ENCODE data around the gene CCDC6. TPM values are rescaled to one million over a fixed set of nuclear protein-coding genes. Genes with fewer than 3 reads are reported as not detected.
A peak's percentile ranks its signal among the peaks of the same experiment; 100 is the strongest.

The CCDC6 gene
- total and polyA plus RNA-seq, 9 of the 15 experiments (the other 6 are each of a cell fraction or from before 2014, with no cell fraction given) = 10.4 to 41.0 (median 20.9) TPM

DNA sequence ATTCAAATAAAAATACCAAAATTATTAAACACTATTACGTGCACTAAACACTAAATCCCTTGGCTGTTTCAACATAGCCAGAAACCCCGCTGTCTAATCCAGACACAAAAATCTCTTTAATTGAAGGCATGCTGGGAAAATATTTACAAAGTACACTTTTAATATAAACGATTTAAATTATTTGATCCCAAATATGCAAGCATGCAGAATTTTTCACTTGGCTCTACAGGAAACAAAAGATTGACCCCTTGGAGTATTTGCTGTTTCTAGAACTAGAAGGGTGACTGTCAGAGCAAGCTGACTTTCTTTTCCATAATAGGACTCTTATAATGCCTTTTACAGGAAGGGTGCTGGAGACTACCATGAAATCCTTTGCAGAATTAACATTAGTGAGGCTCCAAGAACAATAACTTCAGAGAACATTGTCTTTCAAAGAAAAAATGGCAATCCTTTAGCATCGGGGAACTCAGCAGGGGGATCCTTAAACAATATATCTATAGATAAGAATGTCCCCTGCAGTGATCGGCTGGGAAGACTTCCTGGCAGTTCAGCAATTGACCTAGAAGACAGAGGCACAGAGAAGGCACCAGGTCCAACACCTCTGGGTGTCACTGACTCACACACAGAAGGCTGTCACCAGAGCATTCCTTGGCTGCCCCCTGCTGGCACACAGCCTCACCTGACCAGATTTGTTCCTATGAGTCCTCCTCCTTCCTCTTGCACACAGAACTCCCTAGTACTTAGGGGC is 97.3 kb downstream of the CCDC6 start (continued):
- TF ChIP-seq, protein P1, sequence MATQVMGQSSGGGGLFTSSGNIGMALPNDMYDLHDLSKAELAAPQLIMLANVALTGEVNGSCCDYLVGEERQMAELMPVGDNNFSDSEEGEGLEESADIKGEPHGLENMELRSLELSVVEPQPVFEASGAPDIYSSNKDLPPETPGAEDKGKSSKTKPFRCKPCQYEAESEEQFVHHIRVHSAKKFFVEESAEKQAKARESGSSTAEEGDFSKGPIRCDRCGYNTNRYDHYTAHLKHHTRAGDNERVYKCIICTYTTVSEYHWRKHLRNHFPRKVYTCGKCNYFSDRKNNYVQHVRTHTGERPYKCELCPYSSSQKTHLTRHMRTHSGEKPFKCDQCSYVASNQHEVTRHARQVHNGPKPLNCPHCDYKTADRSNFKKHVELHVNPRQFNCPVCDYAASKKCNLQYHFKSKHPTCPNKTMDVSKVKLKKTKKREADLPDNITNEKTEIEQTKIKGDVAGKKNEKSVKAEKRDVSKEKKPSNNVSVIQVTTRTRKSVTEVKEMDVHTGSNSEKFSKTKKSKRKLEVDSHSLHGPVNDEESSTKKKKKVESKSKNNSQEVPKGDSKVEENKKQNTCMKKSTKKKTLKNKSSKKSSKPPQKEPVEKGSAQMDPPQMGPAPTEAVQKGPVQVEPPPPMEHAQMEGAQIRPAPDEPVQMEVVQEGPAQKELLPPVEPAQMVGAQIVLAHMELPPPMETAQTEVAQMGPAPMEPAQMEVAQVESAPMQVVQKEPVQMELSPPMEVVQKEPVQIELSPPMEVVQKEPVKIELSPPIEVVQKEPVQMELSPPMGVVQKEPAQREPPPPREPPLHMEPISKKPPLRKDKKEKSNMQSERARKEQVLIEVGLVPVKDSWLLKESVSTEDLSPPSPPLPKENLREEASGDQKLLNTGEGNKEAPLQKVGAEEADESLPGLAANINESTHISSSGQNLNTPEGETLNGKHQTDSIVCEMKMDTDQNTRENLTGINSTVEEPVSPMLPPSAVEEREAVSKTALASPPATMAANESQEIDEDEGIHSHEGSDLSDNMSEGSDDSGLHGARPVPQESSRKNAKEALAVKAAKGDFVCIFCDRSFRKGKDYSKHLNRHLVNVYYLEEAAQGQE (IDR thresholded peaks at IDR 0.05; ENCODE audit: borderline replicate concordance) = peak; percentile 69; the same call in 1 of the 2 replicates
- TF ChIP-seq, protein P1 (CRISPR knock-in tag; IDR thresholded peaks at IDR 0.05; ENCODE audit: low read depth) = no peak
- peak; percentile 46; the same call in 1 of the 2 replicates for TF ChIP-seq STAG1 (CRISPR knock-in tag; IDR thresholded peaks at IDR 0.05; ENCODE audit: borderline replicate concordance)
- 0 out of 2 replicates have a peak, but pooled peaks have one; percentile 10 for TF ChIP-seq MAFK (IDR thresholded peaks at IDR 0.05; ENCODE audit: low read length)
- TF ChIP-seq, protein P2, sequence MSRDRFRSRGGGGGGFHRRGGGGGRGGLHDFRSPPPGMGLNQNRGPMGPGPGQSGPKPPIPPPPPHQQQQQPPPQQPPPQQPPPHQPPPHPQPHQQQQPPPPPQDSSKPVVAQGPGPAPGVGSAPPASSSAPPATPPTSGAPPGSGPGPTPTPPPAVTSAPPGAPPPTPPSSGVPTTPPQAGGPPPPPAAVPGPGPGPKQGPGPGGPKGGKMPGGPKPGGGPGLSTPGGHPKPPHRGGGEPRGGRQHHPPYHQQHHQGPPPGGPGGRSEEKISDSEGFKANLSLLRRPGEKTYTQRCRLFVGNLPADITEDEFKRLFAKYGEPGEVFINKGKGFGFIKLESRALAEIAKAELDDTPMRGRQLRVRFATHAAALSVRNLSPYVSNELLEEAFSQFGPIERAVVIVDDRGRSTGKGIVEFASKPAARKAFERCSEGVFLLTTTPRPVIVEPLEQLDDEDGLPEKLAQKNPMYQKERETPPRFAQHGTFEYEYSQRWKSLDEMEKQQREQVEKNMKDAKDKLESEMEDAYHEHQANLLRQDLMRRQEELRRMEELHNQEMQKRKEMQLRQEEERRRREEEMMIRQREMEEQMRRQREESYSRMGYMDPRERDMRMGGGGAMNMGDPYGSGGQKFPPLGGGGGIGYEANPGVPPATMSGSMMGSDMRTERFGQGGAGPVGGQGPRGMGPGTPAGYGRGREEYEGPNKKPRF (IDR thresholded peaks at IDR 0.05; ENCODE audit: low read depth, low read length) = no peak
- no peak for TF ChIP-seq HCFC1 (IDR thresholded peaks at IDR 0.05; ENCODE audit: low read depth, low read length)
- TF ChIP-seq, protein P3, sequence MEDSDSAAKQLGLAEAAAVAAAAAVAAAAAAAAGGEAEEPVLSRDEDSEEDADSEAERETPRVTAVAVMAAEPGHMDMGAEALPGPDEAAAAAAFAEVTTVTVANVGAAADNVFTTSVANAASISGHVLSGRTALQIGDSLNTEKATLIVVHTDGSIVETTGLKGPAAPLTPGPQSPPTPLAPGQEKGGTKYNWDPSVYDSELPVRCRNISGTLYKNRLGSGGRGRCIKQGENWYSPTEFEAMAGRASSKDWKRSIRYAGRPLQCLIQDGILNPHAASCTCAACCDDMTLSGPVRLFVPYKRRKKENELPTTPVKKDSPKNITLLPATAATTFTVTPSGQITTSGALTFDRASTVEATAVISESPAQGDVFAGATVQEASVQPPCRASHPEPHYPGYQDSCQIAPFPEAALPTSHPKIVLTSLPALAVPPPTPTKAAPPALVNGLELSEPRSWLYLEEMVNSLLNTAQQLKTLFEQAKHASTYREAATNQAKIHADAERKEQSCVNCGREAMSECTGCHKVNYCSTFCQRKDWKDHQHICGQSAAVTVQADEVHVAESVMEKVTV (CRISPR knock-in tag; IDR thresholded peaks at IDR 0.05) = peak; percentile 68
- no peak for TF ChIP-seq HSF4 (CRISPR knock-in tag; IDR thresholded peaks at IDR 0.05; ENCODE audit: borderline replicate concordance)
- TF ChIP-seq RCOR1 (IDR thresholded peaks at IDR 0.05; ENCODE audit: borderline replicate concordance in 1 of 2, low read depth in 2 of 2, low read length in 2 of 2) = peak in 1 of 2 experiments; percentile 52; a peak in 1 of 4 replicates
- TF ChIP-seq MTF1 (CRISPR knock-in tag; IDR thresholded peaks at IDR 0.05; ENCODE audit: borderline replicate concordance) = no peak
- TF ChIP-seq SP1 (CRISPR knock-in tag; IDR thresholded peaks at IDR 0.05) = no peak
- no peak for TF ChIP-seq NFATC3 (IDR thresholded peaks at IDR 0.05)
- peak; percentile 62; the same call in 1 of the 2 replicates for TF ChIP-seq MAFG (tag; conservative IDR thresholded peaks at IDR 0.05)
- TF ChIP-seq HEY1 (CRISPR knock-in tag; IDR thresholded peaks at IDR 0.05; ENCODE audit: borderline replicate concordance) = no peak
- TF ChIP-seq MIER1 (IDR thresholded peaks at IDR 0.05; ENCODE audit: low read depth) = no peak
- no peak for TF ChIP-seq STAT5A (IDR thresholded peaks at IDR 0.05; ENCODE audit: borderline replicate concordance, low read length)
- TF ChIP-seq BHLHE40 (IDR thresholded peaks at IDR 0.05; ENCODE audit: low read length) = peak; percentile 77
